Activated CD4-positive, alpha-beta memory T cell treated with anti-CD3 and anti-CD28 coated beads for 36 hours (primary cell): ENCODE measurements around the gene DOK6. TPM values are rescaled to one million over a fixed set of nuclear protein-coding genes. Genes with fewer than 3 reads are reported as not detected.
A peak's percentile ranks its signal among the peaks of the same experiment; 100 is the strongest.
"Not testable (repeated sequence)": the region's sequence is repeated elsewhere in the genome, so short reads cannot be mapped to it uniquely, and the experiment has no call there.

Experiments
- CTCF ChIA-PET: fragments of 350-600 bp; sonication (Branson Sonifier 250); formaldehyde crosslinking; loops from one replicate; lab custom pipeline; 2021; ENCODE audit warnings: antibody characterized with exemption, inconsistent platforms; lab: Charles Lee
- POLR2A ChIA-PET: fragments of 350-600 bp; sonication (Branson Sonifier 250); formaldehyde crosslinking; loops from one replicate; lab custom pipeline; 2021; ENCODE audit warnings: antibody characterized with exemption; lab: Charles Lee
- DNase-seq: peaks from one replicate; pipeline ENCODE4 v3.0.0-alpha.2; 2020
- H3K27ac Mint-ChIP-seq: one replicate; pipeline ENCODE4 v1.8.0; 2021; ENCODE audit warnings: mixed read lengths
- H3K27me3 Mint-ChIP-seq: one replicate; pipeline ENCODE4 v1.8.0; 2021; ENCODE audit warnings: mixed read lengths
- H3K36me3 Mint-ChIP-seq: one replicate; pipeline ENCODE4 v1.8.0; 2021; ENCODE audit warnings: mixed read lengths
- H3K4me1 Mint-ChIP-seq: one replicate; pipeline ENCODE4 v1.8.0; 2021; ENCODE audit warnings: low read depth, mixed read lengths
- H3K4me3 Mint-ChIP-seq: one replicate; pipeline ENCODE4 v1.8.0; 2021; ENCODE audit warnings: mild to moderate bottlenecking, mixed read lengths
- H3K9me3 Mint-ChIP-seq: one replicate; pipeline ENCODE4 v1.8.0; 2021; ENCODE audit warnings: mixed read lengths
- intact Hi-C: fragments of 100-400 bp; cut with micrococcal nuclease; formaldehyde crosslinking; loops from one replicate; pipeline ENCODE4 v1.15.1; 2023
- total RNA-seq, 2 experiments: library from RNA; stranded (reverse); gene quantifications; one replicate each; pipeline ENCODE4 v1.2.3, GENCODE V29; 2021

The DOK6 gene
- total RNA-seq, 2 experiments from 2014 or later, result not detected

DNA sequence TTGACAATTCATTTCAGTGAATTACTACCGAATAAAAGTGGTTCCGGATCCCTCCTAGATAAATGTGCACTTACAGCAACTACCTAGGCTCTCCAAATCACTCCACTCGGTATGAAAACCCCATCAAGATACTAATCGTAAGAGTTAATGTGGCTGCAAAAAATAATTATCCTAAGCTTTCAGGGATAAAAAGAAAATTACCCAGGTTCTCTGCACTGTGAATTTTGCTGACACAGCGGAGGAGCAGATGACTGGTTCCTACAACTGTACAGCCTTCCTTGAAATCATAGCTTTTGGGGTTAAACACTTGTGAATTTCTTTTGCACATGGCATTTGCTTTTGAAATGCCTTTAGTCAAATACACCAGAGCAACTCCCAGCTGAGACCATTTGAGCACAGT is 442.3 kb downstream of the DOK6 start:
- Mint-ChIP-seq H3K4me1 (no peaks in the 10 kb centered on the region), H3K27me3 (no peaks in the 10 kb centered on the region), H3K27ac (no peak overlapping the region), H3K4me3 (no peak overlapping the region), H3K36me3 (peaks cover 4% of the 10 kb centered on the region), H3K9me3 (no peaks in the 10 kb centered on the region)
- ChIA-PET POLR2A (no interaction called here), CTCF (no interaction called here)
- no peak for DNase-seq
- intact Hi-C loops, result loop anchor here (10.0 kb wide), 1 partner anchor 232 kb away; no protein-coding TSS in a partner anchor

GRCh38 chr18:69844656-69845055 is 444.0 kb downstream of the DOK6 start:
- ChIA-PET CTCF (interaction anchor here (0.6 to 1.0 kb wide), 2 partner anchors 94 to 239 kb away, joined by 3 read pairs; no protein-coding TSS in a partner anchor), POLR2A (no interaction called here)
- DNase-seq, result no peak
- H3K36me3 Mint-ChIP-seq, result peaks cover 2% of the 10 kb centered on the region
- H3K4me3 Mint-ChIP-seq, result no peak overlapping the region
- H3K27ac Mint-ChIP-seq, result no peak overlapping the region
- H3K27me3 Mint-ChIP-seq, result no peaks in the 10 kb centered on the region
- H3K9me3 Mint-ChIP-seq, result no peaks in the 10 kb centered on the region
- intact Hi-C loops, result loop anchor here (10.0 kb wide), 1 partner anchor 230 kb away; no protein-coding TSS in a partner anchor
- no peaks in the 10 kb centered on the region for H3K4me1 Mint-ChIP-seq

DNA sequence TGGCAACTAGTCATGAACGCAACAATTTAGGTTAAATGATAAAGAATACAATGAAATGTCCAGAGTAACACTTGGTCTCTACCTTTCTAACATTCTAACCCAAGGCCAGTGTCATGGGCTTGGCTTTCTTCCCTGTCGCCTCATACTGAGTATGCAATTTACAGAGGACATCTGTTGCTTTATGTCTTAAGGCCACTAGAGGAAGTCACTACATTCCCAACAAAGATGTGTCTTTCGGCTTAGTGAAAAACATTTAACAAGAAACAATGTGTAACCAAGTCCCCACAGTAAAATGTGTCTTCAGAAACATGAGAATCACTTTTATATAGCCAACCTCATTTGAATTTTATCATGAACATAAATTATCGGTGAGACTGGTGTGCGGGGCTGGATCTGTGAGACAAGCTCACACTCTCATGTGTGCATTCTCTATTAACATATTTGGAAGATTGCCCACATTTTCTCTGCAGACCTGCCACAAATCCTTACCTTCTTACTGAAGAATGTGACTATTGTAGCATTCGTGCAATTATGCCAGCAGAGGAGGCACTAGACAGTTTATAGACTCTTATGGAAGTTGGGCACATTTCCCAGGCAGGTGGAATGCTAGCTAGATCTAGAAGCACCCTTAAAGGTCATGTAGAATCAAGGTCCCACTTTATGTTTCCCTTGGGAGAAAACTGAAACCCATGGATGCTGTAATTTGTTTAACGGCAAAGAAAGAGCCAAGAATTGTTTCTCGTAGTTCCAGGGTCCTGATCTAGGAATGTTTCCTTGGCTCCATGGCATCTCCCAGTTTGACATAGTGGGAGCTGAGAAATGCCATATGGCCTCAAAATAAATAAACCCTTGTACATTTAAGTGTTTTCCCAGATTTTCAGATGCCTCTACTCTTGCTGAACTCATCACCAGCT is 445.2 kb downstream of the DOK6 start:
- DNase-seq, result no peak
- Mint-ChIP-seq H3K4me3 (no peak overlapping the region), H3K4me1 (no peaks in the 10 kb centered on the region), H3K9me3 (no peaks in the 10 kb centered on the region), H3K36me3 (no peaks in the 10 kb centered on the region), H3K27ac (no peak overlapping the region), H3K27me3 (no peaks in the 10 kb centered on the region)
- intact Hi-C loops, result loop anchor here (10.0 kb wide), 1 partner anchor 229 kb away; no protein-coding TSS in a partner anchor
- ChIA-PET CTCF (interaction anchor here (1.0 kb wide), 1 partner anchor 238 kb away, joined by 3 read pairs; no protein-coding TSS in a partner anchor), POLR2A (no interaction called here)

GRCh38 chr18:69853051-69853450 is 452.4 kb downstream of the DOK6 start:
- H3K4me1 Mint-ChIP-seq, result no peaks in the 10 kb centered on the region
- intact Hi-C loops, result no loop called here
- H3K9me3 Mint-ChIP-seq, result no peaks in the 10 kb centered on the region
- H3K36me3 Mint-ChIP-seq, result peaks cover 16% of the 10 kb centered on the region
- H3K27me3 Mint-ChIP-seq, result no peaks in the 10 kb centered on the region
- H3K4me3 Mint-ChIP-seq, result no peak overlapping the region
- DNase-seq, result no peak
- no peak overlapping the region for H3K27ac Mint-ChIP-seq
- POLR2A ChIA-PET, result no interaction called here
- CTCF ChIA-PET, result interaction anchor here (1.2 kb wide), 1 partner anchor 107 kb away, joined by 4 read pairs; no protein-coding TSS in a partner anchor

DNA sequence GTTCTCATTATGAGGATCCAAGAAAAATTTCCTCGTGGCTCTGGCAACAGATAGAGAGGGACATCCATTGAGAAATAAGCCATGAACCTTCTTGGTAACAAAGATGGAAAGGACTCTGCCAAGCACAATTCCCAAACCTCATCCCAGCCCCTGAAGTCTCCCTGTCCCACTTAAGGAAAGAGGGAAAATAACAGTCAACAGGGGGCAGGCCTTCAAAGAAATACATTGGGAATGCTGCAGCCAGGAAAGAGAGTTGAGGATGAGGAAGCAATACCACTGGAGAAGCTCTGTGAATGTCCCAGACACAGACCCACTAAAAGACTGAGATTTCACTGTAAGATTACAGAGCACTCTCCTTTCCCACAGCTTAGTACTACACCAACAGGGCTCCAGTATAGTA is 453.8 kb downstream of the DOK6 start:
- no peak for DNase-seq
- ChIA-PET POLR2A (no interaction called here), CTCF (interaction anchor here (0.5 kb wide), 2 partner anchors 84 to 93 kb away, joined by 3 to 4 read pairs; partner anchors contain the start of gene CD226)
- Mint-ChIP-seq H3K36me3 (peaks cover 16% of the 10 kb centered on the region), H3K4me3 (no peak overlapping the region), H3K27me3 (no peaks in the 10 kb centered on the region), H3K27ac (no peak overlapping the region), H3K4me1 (no peaks in the 10 kb centered on the region), H3K9me3 (no peaks in the 10 kb centered on the region)
- intact Hi-C loops, result no loop called here

GRCh38 chr18:69858897-69859296 is 458.2 kb downstream of the DOK6 start:
- no peak overlapping the region for H3K27ac Mint-ChIP-seq
- intact Hi-C loops, result no loop called here
- peaks cover 32% of the 10 kb centered on the region for H3K36me3 Mint-ChIP-seq
- no peak for DNase-seq
- no peak overlapping the region for H3K4me3 Mint-ChIP-seq
- no peaks in the 10 kb centered on the region for H3K9me3 Mint-ChIP-seq
- H3K4me1 Mint-ChIP-seq, result no peaks in the 10 kb centered on the region
- POLR2A ChIA-PET, result no interaction called here
- CTCF ChIA-PET, result no interaction called here
- H3K27me3 Mint-ChIP-seq, result no peaks in the 10 kb centered on the region

DNA sequence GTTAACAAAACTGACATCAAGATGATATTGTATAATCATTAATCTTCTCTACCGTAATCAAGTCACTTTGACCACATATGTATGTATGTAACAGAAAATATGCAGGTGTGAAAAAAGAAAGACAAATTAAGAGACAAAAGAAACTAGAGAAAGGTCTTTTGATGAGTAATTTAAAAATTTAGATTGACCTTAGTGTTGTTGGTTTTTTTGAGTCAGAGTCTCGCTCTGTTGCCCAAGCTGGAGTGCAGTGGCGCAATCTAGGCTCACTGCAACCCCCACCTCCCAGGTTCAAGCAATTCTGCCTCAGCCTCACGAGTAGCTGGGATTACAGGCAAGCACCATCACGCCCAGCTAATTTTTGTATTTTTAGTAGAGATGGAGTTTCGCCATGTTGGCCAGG is 464.1 kb downstream of the DOK6 start:
- POLR2A ChIA-PET, CTCF ChIA-PET, intact Hi-C loops, H3K27me3 Mint-ChIP-seq, H3K9me3 Mint-ChIP-seq, H3K27ac Mint-ChIP-seq, H3K4me3 Mint-ChIP-seq: not testable (repeated sequence)
- Mint-ChIP-seq H3K4me1 (peaks cover 13% of the 10 kb centered on the region), H3K36me3 (peaks cover 53% of the 10 kb centered on the region)
- peak; percentile 31 for DNase-seq

DNA sequence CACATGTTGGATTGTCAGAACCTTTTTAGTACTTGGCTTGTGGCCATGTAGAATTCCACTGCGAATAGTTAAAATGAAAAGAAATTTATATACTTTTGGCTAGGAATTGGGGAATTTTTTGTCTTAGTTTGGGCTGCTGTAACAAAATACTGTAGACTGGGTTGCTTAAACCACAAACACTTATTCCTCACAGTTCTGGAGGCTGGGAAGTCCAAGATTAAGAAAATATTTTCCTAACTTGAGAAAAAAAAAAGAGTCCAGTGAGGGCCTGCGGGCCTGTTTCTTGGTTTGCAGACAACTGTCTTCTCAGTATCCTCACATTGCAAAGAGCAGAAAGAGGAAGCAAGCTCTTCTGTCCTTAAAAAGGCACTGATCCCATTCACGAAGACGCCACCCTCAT is 465.1 kb downstream of the DOK6 start:
- Mint-ChIP-seq H3K36me3 (peaks cover 57% of the 10 kb centered on the region), H3K4me1 (peaks cover 13% of the 10 kb centered on the region), H3K27me3 (no peaks in the 10 kb centered on the region), H3K9me3 (no peaks in the 10 kb centered on the region), H3K4me3 (no peak overlapping the region), H3K27ac (no peak overlapping the region)
- ChIA-PET CTCF (no interaction called here), POLR2A (no interaction called here)
- DNase-seq, result no peak
- intact Hi-C loops, result no loop called here

- ChIA-PET CTCF (interaction anchor here (0.9 kb wide), 1 partner anchor 16 kb away, joined by 3 read pairs; no protein-coding TSS in a partner anchor), POLR2A (no interaction called here)
- no peak for DNase-seq
- Mint-ChIP-seq H3K27me3 (no peaks in the 10 kb centered on the region), H3K4me1 (peaks cover 13% of the 10 kb centered on the region), H3K36me3 (peaks cover 60% of the 10 kb centered on the region), H3K27ac (no peak overlapping the region), H3K4me3 (no peak overlapping the region), H3K9me3 (no peaks in the 10 kb centered on the region)
- intact Hi-C loops, result no loop called here
Observed at GRCh38 chr18:69866212-69866611, 465.5 kb downstream of the DOK6 start.

GRCh38 chr18:69870736-69871135 is 470.0 kb downstream of the DOK6 start:
- DNase-seq, result no peak
- CTCF ChIA-PET, result no interaction called here
- Mint-ChIP-seq H3K4me3 (no peak overlapping the region), H3K9me3 (no peaks in the 10 kb centered on the region), H3K27me3 (no peaks in the 10 kb centered on the region), H3K36me3 (peaks cover 48% of the 10 kb centered on the region), H3K4me1 (peaks cover 26% of the 10 kb centered on the region), H3K27ac (no peak overlapping the region)
- POLR2A ChIA-PET, result no interaction called here
- intact Hi-C loops, result no loop called here

GRCh38 chr18:69871363-69871762 is 470.7 kb downstream of the DOK6 start:
- POLR2A ChIA-PET, result no interaction called here

DNA sequence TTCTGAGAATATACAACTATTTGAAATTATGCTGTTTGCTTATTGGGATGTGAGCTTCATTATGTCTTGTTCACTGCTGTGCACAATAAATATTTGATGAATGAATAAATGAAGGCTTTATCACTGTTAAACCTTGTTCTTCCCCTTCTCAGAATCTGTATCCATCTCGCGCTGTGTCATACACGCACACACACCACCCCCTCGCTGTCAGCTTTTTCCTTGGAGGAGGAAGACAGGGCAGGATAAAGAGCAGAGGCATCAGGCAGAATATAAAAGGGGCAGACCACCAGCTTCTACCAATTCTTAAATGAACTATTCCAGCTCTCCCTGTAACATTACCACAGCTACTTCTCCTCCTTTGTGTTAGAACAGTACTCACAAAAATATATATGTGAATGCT is 472.0 kb downstream of the DOK6 start:
- Mint-ChIP-seq H3K27ac (no peak overlapping the region), H3K36me3 (peaks cover 44% of the 10 kb centered on the region), H3K4me3 (no peak overlapping the region), H3K4me1 (peaks cover 32% of the 10 kb centered on the region), H3K9me3 (no peaks in the 10 kb centered on the region), H3K27me3 (no peaks in the 10 kb centered on the region)
- ChIA-PET POLR2A (no interaction called here), CTCF (interaction anchor here (1.7 kb wide), 1 partner anchor 10 kb away, joined by 4 read pairs; no protein-coding TSS in a partner anchor)
- DNase-seq, result no peak
- intact Hi-C loops, result no loop called here

More at GRCh38 chr18:69871363-69871762, 470.7 kb downstream of the DOK6 start:
- Mint-ChIP-seq H3K4me3 (no peak overlapping the region), H3K4me1 (peaks cover 29% of the 10 kb centered on the region), H3K27ac (no peak overlapping the region), H3K9me3 (no peaks in the 10 kb centered on the region), H3K27me3 (no peaks in the 10 kb centered on the region), H3K36me3 (peaks cover 43% of the 10 kb centered on the region)
- CTCF ChIA-PET, result no interaction called here
- intact Hi-C loops, result no loop called here
- no peak for DNase-seq
